WTC11 (cell line): ENCODE data around the gene KIAA2012. TPM values are rescaled to one million over a fixed set of nuclear protein-coding genes. Genes with fewer than 3 reads are reported as not detected.
A peak's percentile ranks its signal among the peaks of the same experiment; 100 is the strongest.

Source experiments
- ATAC-seq: fragments of 200-7000 bp; cut with Tn5 transposase; 2 replicates; pipeline ENCODE4 v1.10.0; 2021; ENCODE audit warnings: mild to moderate bottlenecking, moderate library complexity
- CTCF ChIA-PET: fragments of 300-600 bp; sonication (Branson Sonifier 250); formaldehyde crosslinking; loops from one replicate; lab custom pipeline; 2021; ENCODE audit warnings: antibody characterized with exemption; lab: Charles Lee
- POLR2A ChIA-PET: fragments of 350-600 bp; sonication (Branson Sonifier 250); formaldehyde crosslinking; loops from one replicate; lab custom pipeline; 2021; ENCODE audit warnings: antibody characterized with exemption; lab: Charles Lee
- DNase-seq: peaks from one replicate; pipeline ENCODE4 v3.0.0; 2021; ENCODE audit warnings: low spot score
- H3K27ac Mint-ChIP-seq: 2 replicates; pipeline ENCODE4 v1.8.0; 2021; ENCODE audit warnings: mixed read lengths
- H3K27me3 Mint-ChIP-seq: 2 replicates; pipeline ENCODE4 v1.8.0; 2021; ENCODE audit warnings: low read depth, mild to moderate bottlenecking, moderate library complexity, mixed read lengths
- H3K36me3 Mint-ChIP-seq: 2 replicates; pipeline ENCODE4 v1.8.0; 2021; ENCODE audit warnings: mixed read lengths
- H3K4me1 Mint-ChIP-seq: 2 replicates; pipeline ENCODE4 v1.8.0; 2022; ENCODE audit warnings: mixed read lengths
- H3K4me3 Mint-ChIP-seq: 2 replicates; pipeline ENCODE4 v1.8.0; 2021; ENCODE audit warnings: mild to moderate bottlenecking, moderate library complexity, mixed read lengths
- H3K9me3 Mint-ChIP-seq: 2 replicates; pipeline ENCODE4 v1.8.0; 2021; ENCODE audit warnings: mixed read lengths
- ELF4 ChIP-seq: sonication (generic); formaldehyde crosslinking; IDR thresholded peaks from 2 replicates; pipeline ENCODE4 v1.8.1; 2022; ENCODE audit warnings: low read depth, mild to moderate bottlenecking, moderate library complexity, missing genetic modification reagents
- ETV6 ChIP-seq: sonication (generic); formaldehyde crosslinking; IDR thresholded peaks from 2 replicates; pipeline ENCODE4 v1.8.1; 2022; ENCODE audit warnings: mild to moderate bottlenecking, missing genetic modification reagents
- FOXK1 ChIP-seq: sonication (generic); formaldehyde crosslinking; IDR thresholded peaks from 2 replicates; pipeline ENCODE4 v1.8.0; 2022; ENCODE audit warnings: mild to moderate bottlenecking, moderate library complexity, missing genetic modification reagents
- IRF2 ChIP-seq: sonication (generic); formaldehyde crosslinking; IDR thresholded peaks from 2 replicates; pipeline ENCODE4 v1.8.0; 2022; ENCODE audit warnings: low read depth, missing genetic modification reagents, borderline replicate concordance
- NFATC4 ChIP-seq: fragments of 250-450 bp; sonication (Bioruptor Pico); IDR thresholded peaks from 2 replicates; pipeline ENCODE4 v1.9.0; 2021; ENCODE audit warnings: mild to moderate bottlenecking
- RELA ChIP-seq: sonication (generic); formaldehyde crosslinking; IDR thresholded peaks from 2 replicates; pipeline ENCODE4 v1.8.1; 2022; ENCODE audit warnings: missing genetic modification reagents, mild to moderate bottlenecking, borderline replicate concordance
- ZNF121 ChIP-seq: sonication (generic); formaldehyde crosslinking; IDR thresholded peaks from 2 replicates; pipeline ENCODE4 v1.8.0; 2023; ENCODE audit warnings: missing genetic modification reagents
- total RNA-seq: library from RNA; stranded (reverse); gene quantifications from 3 replicates; pipeline ENCODE4 v1.2.3, GENCODE V29; 2021
- TF ChIP-seq, protein P1 (sequence below): sonication (generic); formaldehyde crosslinking; IDR thresholded peaks from 2 replicates; pipeline ENCODE4 v1.8.0; 2022; ENCODE audit warnings: mild to moderate bottlenecking, missing genetic modification reagents
- TF ChIP-seq, protein P2 (sequence below): fragments of 200-600 bp; IDR thresholded peaks from 2 replicates; pipeline ENCODE4 v1.8.0; 2022; ENCODE audit warnings: antibody characterized with exemption
- TF ChIP-seq, protein P3 (sequence below): sonication (generic); formaldehyde crosslinking; IDR thresholded peaks from 2 replicates; pipeline ENCODE4 v1.8.0; 2022; ENCODE audit warnings: missing genetic modification reagents
- TF ChIP-seq, protein P4 (sequence below): fragments of 250-450 bp; sonication (Bioruptor Pico); IDR thresholded peaks from 2 replicates; pipeline ENCODE4 v1.9.0; 2021; ENCODE audit warnings: mild to moderate bottlenecking
- TF ChIP-seq, protein P5 (sequence below): sonication (generic); formaldehyde crosslinking; IDR thresholded peaks from 2 replicates; pipeline ENCODE4 v1.8.1; 2023; ENCODE audit warnings: mild to moderate bottlenecking, missing genetic modification reagents

KIAA2012 gene
- total RNA-seq, 1 experiment from 2014 or later, result not detected

DNA sequence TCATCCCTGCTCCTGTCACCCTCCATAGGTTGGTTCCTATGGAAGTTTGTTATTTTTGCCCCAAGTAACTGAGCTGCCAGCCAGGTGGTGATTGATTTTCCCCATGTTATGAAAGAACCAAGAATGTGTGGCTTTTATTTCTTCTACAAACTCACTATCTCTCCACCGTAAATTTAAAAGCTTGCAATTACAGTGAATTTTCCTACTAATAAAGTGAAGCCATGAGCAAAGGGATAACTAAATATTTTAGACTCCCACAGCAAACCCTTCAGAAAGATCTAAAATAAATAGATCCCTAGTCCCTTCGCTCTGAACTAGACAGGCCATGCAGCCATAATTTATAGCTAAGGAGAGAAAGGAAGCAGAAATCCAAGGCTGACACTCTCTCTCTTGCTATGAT lies 6.2 kb upstream of the KIAA2012 start:
- CTCF ChIA-PET, result interaction anchor here (1.3 kb wide), 1 partner anchor 43 kb away, joined by 3 read pairs; no protein-coding TSS in a partner anchor
- Mint-ChIP-seq H3K27me3 (no peaks in the 10 kb centered on the region; the same call in 1 of the 2 replicates), H3K27ac (no peak overlapping the region), H3K4me3 (no peak overlapping the region), H3K36me3 (no peaks in the 10 kb centered on the region), H3K9me3 (no peaks in the 10 kb centered on the region), H3K4me1 (peaks cover 21% of the 10 kb centered on the region)
- DNase-seq, result no peak
- no peak for TF ChIP-seq RELA (CRISPR knock-in tag)
- POLR2A ChIA-PET, result no interaction called here
- ATAC-seq, result no peak

DNA sequence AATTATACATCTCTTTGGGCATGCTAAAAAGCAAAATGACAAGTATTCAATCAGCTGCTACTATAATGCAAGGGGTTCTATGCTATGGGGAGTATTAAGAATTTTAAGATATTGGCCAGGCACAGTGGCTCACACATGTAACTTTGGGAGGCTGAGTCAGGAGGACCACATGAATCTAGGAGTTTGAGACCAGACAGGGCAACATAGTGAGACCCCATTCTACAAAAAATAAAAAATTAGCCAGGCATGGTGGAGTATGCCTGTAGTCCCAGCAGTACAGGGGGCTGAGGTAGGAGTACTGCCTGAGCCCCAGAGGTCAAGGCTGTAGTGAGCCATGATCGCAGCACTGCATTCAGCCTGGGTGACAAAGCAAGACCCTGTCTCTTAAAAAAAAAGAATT lies 5.5 kb upstream of the KIAA2012 start:
- CTCF ChIA-PET, result interaction anchor here (1.3 kb wide), 1 partner anchor 42 kb away, joined by 3 read pairs; no protein-coding TSS in a partner anchor
- Mint-ChIP-seq H3K4me1 (peaks cover 28% of the 10 kb centered on the region), H3K9me3 (no peaks in the 10 kb centered on the region), H3K27me3 (no peaks in the 10 kb centered on the region; the same call in 1 of the 2 replicates), H3K4me3 (no peak overlapping the region), H3K27ac (no peak overlapping the region), H3K36me3 (no peaks in the 10 kb centered on the region)
- TF ChIP-seq ETV6 (CRISPR knock-in tag) (no peak), FOXK1 (CRISPR knock-in tag) (no peak), ZNF121 (peak; percentile 67; the same call in 1 of the 2 replicates), IRF2 (CRISPR knock-in tag) (no peak)
- TF ChIP-seq, protein P1, sequence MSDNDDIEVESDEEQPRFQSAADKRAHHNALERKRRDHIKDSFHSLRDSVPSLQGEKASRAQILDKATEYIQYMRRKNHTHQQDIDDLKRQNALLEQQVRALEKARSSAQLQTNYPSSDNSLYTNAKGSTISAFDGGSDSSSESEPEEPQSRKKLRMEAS (CRISPR knock-in tag), result no peak
- TF ChIP-seq, protein P2, sequence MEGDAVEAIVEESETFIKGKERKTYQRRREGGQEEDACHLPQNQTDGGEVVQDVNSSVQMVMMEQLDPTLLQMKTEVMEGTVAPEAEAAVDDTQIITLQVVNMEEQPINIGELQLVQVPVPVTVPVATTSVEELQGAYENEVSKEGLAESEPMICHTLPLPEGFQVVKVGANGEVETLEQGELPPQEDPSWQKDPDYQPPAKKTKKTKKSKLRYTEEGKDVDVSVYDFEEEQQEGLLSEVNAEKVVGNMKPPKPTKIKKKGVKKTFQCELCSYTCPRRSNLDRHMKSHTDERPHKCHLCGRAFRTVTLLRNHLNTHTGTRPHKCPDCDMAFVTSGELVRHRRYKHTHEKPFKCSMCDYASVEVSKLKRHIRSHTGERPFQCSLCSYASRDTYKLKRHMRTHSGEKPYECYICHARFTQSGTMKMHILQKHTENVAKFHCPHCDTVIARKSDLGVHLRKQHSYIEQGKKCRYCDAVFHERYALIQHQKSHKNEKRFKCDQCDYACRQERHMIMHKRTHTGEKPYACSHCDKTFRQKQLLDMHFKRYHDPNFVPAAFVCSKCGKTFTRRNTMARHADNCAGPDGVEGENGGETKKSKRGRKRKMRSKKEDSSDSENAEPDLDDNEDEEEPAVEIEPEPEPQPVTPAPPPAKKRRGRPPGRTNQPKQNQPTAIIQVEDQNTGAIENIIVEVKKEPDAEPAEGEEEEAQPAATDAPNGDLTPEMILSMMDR, result no peak
- ATAC-seq (no peak), DNase-seq (no peak)
- POLR2A ChIA-PET, result no interaction called here

DNA sequence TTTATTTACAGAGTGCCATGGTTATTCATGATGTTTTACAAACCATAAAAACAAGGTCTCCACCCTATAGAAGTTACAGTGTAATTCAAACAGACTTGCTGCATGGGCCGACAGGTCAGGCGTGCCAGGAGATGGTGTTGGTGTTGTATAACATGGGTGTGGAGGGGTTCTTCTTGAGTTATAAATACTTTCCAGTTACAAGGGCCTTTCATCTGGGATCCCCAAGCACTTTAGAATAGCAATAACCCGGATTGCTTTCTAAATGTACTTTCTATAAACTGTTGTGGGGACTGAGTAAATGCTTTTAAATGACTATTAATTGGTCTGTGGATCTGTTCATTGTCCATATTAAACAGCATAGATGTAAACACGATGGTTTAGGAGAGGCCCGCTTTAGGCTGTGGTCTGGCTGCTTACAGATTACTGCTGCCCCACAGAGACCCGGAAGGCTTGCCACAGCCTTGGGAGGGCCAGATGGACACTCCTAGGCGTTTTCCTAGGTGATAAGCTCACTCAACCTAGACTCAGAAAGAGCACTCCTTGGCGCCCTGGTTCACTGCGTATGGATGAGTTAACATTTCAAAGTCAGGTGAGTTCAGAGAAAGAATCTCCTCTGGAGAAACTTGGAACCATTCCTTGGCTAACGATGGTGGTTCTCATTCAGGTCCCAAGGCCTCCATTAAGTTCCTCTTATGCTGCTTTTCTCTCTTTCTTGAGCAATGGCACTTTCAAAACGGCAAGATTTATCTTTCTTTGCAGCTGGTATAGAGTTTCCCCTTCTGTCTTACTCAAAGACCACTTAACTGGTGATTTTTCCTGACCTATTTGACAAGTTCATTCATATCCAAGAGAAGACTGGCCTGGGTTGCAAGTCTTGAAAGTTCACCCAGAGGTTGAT lies 3.6 kb upstream of the KIAA2012 start:
- H3K27me3 Mint-ChIP-seq, result no peaks in the 10 kb centered on the region; the same call in 1 of the 2 replicates

More for the DNA sequence above, 3.6 kb upstream of the KIAA2012 start:
- no peak overlapping the region for H3K27ac Mint-ChIP-seq
- POLR2A ChIA-PET, result no interaction called here
- ATAC-seq, result no peak
- H3K4me1 Mint-ChIP-seq, result peaks cover 25% of the 10 kb centered on the region
- H3K9me3 Mint-ChIP-seq, result no peaks in the 10 kb centered on the region
- H3K4me3 Mint-ChIP-seq, result no peak overlapping the region
- CTCF ChIA-PET, result interaction anchor here (0.6 kb wide), 1 partner anchor 204 kb away, joined by 3 read pairs; no protein-coding TSS in a partner anchor
- no peak for DNase-seq
- no peaks in the 10 kb centered on the region for H3K36me3 Mint-ChIP-seq
- TF ChIP-seq ELF4 (CRISPR knock-in tag), result no peak
- TF ChIP-seq, protein P3, sequence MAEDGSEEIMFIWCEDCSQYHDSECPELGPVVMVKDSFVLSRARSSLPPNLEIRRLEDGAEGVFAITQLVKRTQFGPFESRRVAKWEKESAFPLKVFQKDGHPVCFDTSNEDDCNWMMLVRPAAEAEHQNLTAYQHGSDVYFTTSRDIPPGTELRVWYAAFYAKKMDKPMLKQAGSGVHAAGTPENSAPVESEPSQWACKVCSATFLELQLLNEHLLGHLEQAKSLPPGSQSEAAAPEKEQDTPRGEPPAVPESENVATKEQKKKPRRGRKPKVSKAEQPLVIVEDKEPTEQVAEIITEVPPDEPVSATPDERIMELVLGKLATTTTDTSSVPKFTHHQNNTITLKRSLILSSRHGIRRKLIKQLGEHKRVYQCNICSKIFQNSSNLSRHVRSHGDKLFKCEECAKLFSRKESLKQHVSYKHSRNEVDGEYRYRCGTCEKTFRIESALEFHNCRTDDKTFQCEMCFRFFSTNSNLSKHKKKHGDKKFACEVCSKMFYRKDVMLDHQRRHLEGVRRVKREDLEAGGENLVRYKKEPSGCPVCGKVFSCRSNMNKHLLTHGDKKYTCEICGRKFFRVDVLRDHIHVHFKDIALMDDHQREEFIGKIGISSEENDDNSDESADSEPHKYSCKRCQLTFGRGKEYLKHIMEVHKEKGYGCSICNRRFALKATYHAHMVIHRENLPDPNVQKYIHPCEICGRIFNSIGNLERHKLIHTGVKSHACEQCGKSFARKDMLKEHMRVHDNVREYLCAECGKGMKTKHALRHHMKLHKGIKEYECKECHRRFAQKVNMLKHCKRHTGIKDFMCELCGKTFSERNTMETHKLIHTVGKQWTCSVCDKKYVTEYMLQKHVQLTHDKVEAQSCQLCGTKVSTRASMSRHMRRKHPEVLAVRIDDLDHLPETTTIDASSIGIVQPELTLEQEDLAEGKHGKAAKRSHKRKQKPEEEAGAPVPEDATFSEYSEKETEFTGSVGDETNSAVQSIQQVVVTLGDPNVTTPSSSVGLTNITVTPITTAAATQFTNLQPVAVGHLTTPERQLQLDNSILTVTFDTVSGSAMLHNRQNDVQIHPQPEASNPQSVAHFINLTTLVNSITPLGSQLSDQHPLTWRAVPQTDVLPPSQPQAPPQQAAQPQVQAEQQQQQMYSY (CRISPR knock-in tag), result no peak
- TF ChIP-seq, protein P4, sequence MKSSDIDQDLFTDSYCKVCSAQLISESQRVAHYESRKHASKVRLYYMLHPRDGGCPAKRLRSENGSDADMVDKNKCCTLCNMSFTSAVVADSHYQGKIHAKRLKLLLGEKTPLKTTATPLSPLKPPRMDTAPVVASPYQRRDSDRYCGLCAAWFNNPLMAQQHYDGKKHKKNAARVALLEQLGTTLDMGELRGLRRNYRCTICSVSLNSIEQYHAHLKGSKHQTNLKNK, result no peak
- no peak for TF ChIP-seq NFATC4 (CRISPR knock-in tag)
- TF ChIP-seq, protein P5, sequence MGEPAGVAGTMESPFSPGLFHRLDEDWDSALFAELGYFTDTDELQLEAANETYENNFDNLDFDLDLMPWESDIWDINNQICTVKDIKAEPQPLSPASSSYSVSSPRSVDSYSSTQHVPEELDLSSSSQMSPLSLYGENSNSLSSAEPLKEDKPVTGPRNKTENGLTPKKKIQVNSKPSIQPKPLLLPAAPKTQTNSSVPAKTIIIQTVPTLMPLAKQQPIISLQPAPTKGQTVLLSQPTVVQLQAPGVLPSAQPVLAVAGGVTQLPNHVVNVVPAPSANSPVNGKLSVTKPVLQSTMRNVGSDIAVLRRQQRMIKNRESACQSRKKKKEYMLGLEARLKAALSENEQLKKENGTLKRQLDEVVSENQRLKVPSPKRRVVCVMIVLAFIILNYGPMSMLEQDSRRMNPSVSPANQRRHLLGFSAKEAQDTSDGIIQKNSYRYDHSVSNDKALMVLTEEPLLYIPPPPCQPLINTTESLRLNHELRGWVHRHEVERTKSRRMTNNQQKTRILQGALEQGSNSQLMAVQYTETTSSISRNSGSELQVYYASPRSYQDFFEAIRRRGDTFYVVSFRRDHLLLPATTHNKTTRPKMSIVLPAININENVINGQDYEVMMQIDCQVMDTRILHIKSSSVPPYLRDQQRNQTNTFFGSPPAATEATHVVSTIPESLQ, result no peak
